Lower lobe of right lung (tissue), 2 donors: Measurements from ENCODE around the gene PRDM16. TPM values are rescaled to one million over a fixed set of nuclear protein-coding genes. Genes with fewer than 3 reads are reported as not detected.

Experiments
- ATAC-seq, 2 donors: fragments of 200-7000 bp; cut with Tn5 transposase; one replicate each; pipeline ENCODE4 v1.9.1; 2020 to 2022; ENCODE audit warnings: mild to moderate bottlenecking in 2 of 2, moderate library complexity in 2 of 2
- DNase-seq: peaks from one replicate; pipeline ENCODE4 v3.0.0-alpha.2; 2020
- H3K27ac ChIP-seq: fragments of 200-600 bp; one replicate; pipeline ENCODE4 v1.8.0; 2022
- H3K27me3 ChIP-seq: fragments of 200-600 bp; one replicate; pipeline ENCODE4 v1.8.0; 2022; ENCODE audit warnings: low read depth
- H3K36me3 ChIP-seq: fragments of 200-600 bp; one replicate; pipeline ENCODE4 v1.8.0; 2022; ENCODE audit warnings: mild to moderate bottlenecking
- H3K4me1 ChIP-seq: fragments of 200-600 bp; one replicate; pipeline ENCODE4 v1.8.0; 2022
- H3K4me3 ChIP-seq: fragments of 200-600 bp; one replicate; pipeline ENCODE4 v1.8.0; 2022; ENCODE audit warnings: mild to moderate bottlenecking
- H3K9me3 ChIP-seq: fragments of 200-600 bp; one replicate; pipeline ENCODE4 v1.8.0; 2022
- intact Hi-C: fragments of 100-400 bp; cut with DNase I; formaldehyde crosslinking; loops from one replicate; pipeline ENCODE4 v1.11.0; 2022
- microRNA-seq: library from miRNA; unstranded; fragments of <30 nt; microRNA quantifications from one replicate; pipeline ENCODE4 v1.2.0, GENCODE V29; 2020; ENCODE audit warnings: borderline number of aligned reads
- total RNA-seq: library from RNA; stranded (reverse); fragmentation: NEBNext Ultra II Directional; extraction: Animal tissue kit (Norgen Biotek cat#: 25700); gene quantifications from one replicate; pipeline ENCODE4 v1.2.1, GENCODE V29; 2021
- TF ChIP-seq, protein P1 (sequence below): fragments of 200-600 bp; IDR thresholded peaks from one replicate; pipeline ENCODE4 v1.8.0; 2022; ENCODE audit warnings: antibody characterized with exemption, mild to moderate bottlenecking
- donor health status: DM: no; HTN: yes; CAD: no; lungs with severe emphysema.

The PRDM16 gene
- total RNA-seq, 1 donor from 2014 or later, result 19.2 TPM

- TF ChIP-seq, protein P1, sequence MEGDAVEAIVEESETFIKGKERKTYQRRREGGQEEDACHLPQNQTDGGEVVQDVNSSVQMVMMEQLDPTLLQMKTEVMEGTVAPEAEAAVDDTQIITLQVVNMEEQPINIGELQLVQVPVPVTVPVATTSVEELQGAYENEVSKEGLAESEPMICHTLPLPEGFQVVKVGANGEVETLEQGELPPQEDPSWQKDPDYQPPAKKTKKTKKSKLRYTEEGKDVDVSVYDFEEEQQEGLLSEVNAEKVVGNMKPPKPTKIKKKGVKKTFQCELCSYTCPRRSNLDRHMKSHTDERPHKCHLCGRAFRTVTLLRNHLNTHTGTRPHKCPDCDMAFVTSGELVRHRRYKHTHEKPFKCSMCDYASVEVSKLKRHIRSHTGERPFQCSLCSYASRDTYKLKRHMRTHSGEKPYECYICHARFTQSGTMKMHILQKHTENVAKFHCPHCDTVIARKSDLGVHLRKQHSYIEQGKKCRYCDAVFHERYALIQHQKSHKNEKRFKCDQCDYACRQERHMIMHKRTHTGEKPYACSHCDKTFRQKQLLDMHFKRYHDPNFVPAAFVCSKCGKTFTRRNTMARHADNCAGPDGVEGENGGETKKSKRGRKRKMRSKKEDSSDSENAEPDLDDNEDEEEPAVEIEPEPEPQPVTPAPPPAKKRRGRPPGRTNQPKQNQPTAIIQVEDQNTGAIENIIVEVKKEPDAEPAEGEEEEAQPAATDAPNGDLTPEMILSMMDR, result no peak
- Histone ChIP-seq H3K4me3 (no peak overlapping the region), H3K36me3 (no peaks in the 10 kb centered on the region), H3K9me3 (no peaks in the 10 kb centered on the region), H3K27me3 (no peaks in the 10 kb centered on the region), H3K4me1 (no peaks in the 10 kb centered on the region), H3K27ac (no peak overlapping the region)
- intact Hi-C loops, result no loop called here
- ATAC-seq (no peak), DNase-seq (no peak)
Measured at GRCh38 chr1:3481836-3482375, 412.9 kb downstream of the PRDM16 start.

DNA sequence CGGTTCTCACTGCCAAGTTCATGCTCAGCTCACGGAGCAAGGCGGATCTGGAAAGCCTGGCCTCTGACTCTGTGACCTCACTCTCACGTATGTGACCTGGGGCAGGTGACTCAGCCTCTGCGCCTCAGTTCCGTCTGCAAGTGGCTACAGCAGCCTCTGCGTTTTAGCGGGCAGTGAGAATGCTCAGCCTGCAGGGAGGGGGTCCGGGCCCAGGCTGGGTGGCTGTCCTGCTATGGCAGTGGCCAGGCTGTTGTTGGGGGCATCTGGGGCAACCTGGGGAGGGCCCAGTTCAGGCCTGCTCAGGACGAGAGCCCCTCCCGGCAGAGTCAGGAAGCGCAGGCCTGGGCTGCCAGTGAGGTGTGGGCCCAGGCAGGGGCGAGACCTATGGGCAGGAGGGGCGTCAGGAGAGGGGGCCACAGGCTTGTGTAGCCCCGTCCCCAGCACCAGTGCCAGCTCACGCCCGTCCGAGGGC lies 413.4 kb downstream of the PRDM16 start:
- peak; percentile 29 for ATAC-seq
- Histone ChIP-seq H3K4me1 (no peaks in the 10 kb centered on the region), H3K4me3 (no peak overlapping the region), H3K27me3 (no peaks in the 10 kb centered on the region), H3K36me3 (no peaks in the 10 kb centered on the region), H3K9me3 (no peaks in the 10 kb centered on the region), H3K27ac (no peak overlapping the region)
- intact Hi-C loops, result no loop called here
- no peak for DNase-seq
- TF ChIP-seq, protein P1, result no peak

GRCh38 chr1:3483380-3483779 lies 414.4 kb downstream of the PRDM16 start:
- H3K4me1 ChIP-seq, result no peaks in the 10 kb centered on the region
- no peak overlapping the region for H3K4me3 ChIP-seq
- DNase-seq (no peak), ATAC-seq (peak in 1 of 2 donors; percentile 2)
- no peaks in the 10 kb centered on the region for H3K27me3 ChIP-seq
- TF ChIP-seq, protein P1, result no peak
- intact Hi-C loops, result no loop called here
- no peak overlapping the region for H3K27ac ChIP-seq
- H3K9me3 ChIP-seq, result no peaks in the 10 kb centered on the region
- no peaks in the 10 kb centered on the region for H3K36me3 ChIP-seq

DNA sequence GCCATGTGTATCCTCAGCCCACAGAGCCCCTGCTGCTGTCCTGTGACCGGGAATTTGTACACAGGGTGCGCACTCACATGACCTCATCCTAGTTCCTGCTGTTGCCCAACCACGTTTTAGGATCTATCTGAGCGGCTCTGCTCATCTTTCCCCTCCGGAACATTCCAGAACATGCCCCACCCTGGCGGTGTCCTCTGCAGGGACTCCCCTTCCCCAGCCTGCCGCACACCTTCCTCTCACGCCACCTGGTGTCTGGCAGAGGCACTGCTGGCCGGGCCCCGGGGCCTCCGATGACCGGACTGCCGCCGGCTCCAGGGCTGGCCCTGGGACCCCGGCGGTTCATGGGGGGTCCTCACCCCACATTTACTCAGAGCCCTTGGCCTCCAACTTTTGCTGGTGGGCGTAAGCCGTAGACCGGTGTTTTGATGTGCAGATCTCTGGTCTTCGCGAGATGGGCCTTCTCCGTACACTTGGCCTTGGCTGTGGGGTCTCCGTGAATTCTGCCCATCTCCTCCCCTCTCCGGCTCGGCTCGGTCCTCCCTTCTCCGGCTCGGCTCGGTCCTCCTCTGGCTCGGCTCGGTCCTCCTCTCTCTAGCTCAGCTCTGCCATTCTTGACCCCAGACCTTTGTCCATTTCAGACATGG lies 414.9 kb downstream of the PRDM16 start:
- no peaks in the 10 kb centered on the region for H3K36me3 ChIP-seq
- no peak overlapping the region for H3K4me3 ChIP-seq
- DNase-seq, result no peak
- peak; percentile 41 to 55 for ATAC-seq
- H3K27ac ChIP-seq, result no peak overlapping the region
- no peaks in the 10 kb centered on the region for H3K9me3 ChIP-seq
- TF ChIP-seq, protein P1, result peak; percentile 85
- intact Hi-C loops, result no loop called here
- H3K4me1 ChIP-seq, result no peaks in the 10 kb centered on the region
- H3K27me3 ChIP-seq, result no peaks in the 10 kb centered on the region

DNA sequence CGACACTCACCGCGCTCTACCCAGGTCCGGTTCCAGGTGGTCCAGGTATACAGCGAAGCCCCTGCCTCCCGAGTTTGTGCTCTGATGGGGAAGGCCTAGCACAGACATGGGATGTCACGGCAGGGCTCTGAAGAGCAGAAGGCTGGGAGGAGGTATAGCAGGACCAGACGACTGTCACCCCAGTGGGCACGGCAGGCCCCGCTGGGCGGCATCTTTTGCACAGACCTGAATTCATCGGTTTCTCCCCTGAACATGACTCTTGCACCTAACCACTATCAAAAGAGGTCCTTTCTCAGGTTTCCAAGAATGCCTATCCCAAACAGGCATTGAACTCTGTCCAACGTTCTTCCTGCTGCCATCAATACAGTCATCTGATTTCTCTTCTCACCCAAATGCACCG lies 416.0 kb downstream of the PRDM16 start:
- Histone ChIP-seq H3K9me3 (no peaks in the 10 kb centered on the region), H3K4me1 (no peaks in the 10 kb centered on the region), H3K27ac (no peak overlapping the region), H3K27me3 (no peaks in the 10 kb centered on the region), H3K4me3 (no peak overlapping the region), H3K36me3 (peaks cover 6% of the 10 kb centered on the region)
- DNase-seq (no peak), ATAC-seq (no peak)
- intact Hi-C loops, result no loop called here
- TF ChIP-seq, protein P1, result no peak

Small RNA genes within 50 kb of the gene (microRNA-seq; reads per million reads assigned to microRNA genes)
- not detected for gene MIR4251

Other genes starting within 250 kb of the PRDM16 start
- gene ACTRT2, start 47.7 kb upstream of the PRDM16 start, total RNA-seq, result not detected